Stimulated activated effector memory CD8-positive, alpha-beta T cell treated with anti-CD3 and anti-CD28 coated beads, Interleukin-12 subunit alpha, Interleukin-12 subunit beta, amount 100 ng/mL, for 72 hours (primary cell): ENCODE data around the gene HAGH.

ENCODE experiments used
- ATAC-seq: fragments of 150-1000 bp; cut with Tn5 transposase; 2 replicates; pipeline ENCODE4 v1.10.0; 2021
- DNase-seq, 2 donors: peaks; one replicate each; pipeline ENCODE4 v3.0.0; 2021 to 2022; ENCODE audit warnings: low spot score in 2 of 2
- H3K27ac Mint-ChIP-seq: one replicate; pipeline ENCODE4 v1.8.0; 2022; ENCODE audit warnings: mild to moderate bottlenecking, mixed read lengths
- H3K36me3 Mint-ChIP-seq: one replicate; pipeline ENCODE4 v1.8.0; 2022; ENCODE audit warnings: mild to moderate bottlenecking, mixed read lengths
- H3K4me1 Mint-ChIP-seq: one replicate; pipeline ENCODE4 v1.8.0; 2022; ENCODE audit warnings: mixed read lengths
- H3K4me3 Mint-ChIP-seq: one replicate; pipeline ENCODE4 v1.8.0; 2022; ENCODE audit warnings: mild to moderate bottlenecking, mixed read lengths
- H3K9me3 Mint-ChIP-seq: one replicate; pipeline ENCODE4 v1.8.0; 2022; ENCODE audit warnings: mixed read lengths

The HAGH gene

DNA sequence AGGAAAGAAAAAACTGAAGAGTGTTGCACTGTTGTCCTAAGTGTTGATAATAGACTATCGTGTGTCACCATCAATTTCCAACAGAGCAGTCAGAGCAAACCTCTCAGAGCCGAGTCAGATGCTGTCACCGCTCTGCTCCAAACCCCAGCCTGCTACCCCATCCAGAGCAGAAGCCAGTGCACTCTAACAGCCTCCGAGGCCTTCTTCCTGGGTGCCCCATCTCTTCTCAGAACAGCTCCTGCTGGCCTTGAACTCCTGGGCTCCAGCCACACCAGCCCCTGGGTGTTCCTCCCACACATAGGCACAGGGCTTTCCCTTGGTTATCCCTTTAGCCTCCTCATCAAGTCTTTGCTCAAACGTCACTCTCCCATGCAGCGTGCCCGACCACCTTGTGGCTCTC is 24.4 kb upstream of the HAGH start:
- H3K4me1 Mint-ChIP-seq = peaks cover 15% of the 10 kb centered on the region
- H3K4me3 Mint-ChIP-seq = no peak overlapping the region
- H3K9me3 Mint-ChIP-seq = no peaks in the 10 kb centered on the region
- no peak overlapping the region for H3K27ac Mint-ChIP-seq
- ATAC-seq (no peak), DNase-seq (no peak)
- no peaks in the 10 kb centered on the region for H3K36me3 Mint-ChIP-seq

DNA sequence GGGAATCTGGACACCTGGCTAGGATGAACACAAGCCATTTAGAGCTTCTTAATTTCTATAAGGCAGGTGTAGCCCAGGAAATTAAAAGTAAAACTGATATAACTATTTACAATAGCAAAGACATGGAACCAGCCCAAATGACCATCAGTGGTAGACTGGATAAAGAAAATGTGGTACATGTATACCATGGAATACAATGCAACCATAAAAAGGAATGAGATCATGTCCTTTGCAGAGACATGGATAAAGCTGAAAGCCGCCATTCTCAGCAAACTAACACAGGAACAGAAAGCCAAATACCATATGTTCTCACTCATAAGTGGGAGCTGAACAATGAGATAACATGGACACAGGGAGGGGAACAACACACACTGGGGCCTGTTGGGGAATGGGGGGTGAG is 19.8 kb upstream of the HAGH start:
- Mint-ChIP-seq H3K4me1 (no peaks in the 10 kb centered on the region), H3K36me3 (no peaks in the 10 kb centered on the region), H3K9me3 (no peaks in the 10 kb centered on the region), H3K27ac (no peak overlapping the region), H3K4me3 (no peak overlapping the region)
- DNase-seq (no peak), ATAC-seq (no peak)

DNA sequence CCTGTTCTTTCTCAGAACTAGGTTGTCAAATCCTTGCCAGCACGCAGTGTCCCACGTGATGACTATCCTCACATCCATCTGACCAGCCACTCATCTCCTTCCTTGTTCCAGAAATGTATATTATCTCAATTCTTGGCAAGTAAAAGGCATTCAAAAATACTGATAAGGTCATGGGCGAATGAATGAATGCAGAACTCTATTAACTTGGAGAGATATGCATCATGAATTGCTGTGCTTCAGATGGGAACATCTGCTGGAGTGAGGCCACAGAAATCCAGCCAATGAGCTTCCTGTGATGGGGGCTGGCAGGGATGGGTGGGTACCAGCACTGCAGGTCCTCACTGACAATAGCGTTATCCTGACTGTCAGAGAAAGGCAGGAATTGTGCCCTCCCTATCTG is 19.4 kb upstream of the HAGH start:
- Mint-ChIP-seq H3K9me3 (no peaks in the 10 kb centered on the region), H3K4me1 (no peaks in the 10 kb centered on the region), H3K36me3 (no peaks in the 10 kb centered on the region), H3K4me3 (no peak overlapping the region), H3K27ac (no peak overlapping the region)
- ATAC-seq = no peak
- DNase-seq = no peak

DNA sequence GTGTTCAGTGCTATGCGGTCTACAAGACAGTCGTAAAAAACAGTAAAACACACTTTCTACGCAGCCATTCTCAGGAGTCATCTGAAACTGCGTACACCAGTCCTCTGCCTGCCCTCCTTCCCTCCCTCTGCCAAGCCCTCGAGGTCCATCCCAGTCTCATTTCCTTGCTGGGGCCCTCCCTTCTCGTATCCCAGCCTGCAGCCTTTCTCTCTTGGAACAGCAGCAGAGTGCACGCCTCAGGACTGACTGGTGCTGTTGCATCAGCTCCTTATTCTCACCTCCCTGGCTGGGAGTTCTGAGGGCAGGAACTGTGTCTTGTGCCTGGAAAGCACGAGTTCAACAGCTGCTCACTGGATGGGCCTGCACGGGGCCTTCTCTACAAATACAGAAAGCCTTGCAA is 12.9 kb upstream of the HAGH start:
- DNase-seq (no peak), ATAC-seq (no peak)
- Mint-ChIP-seq H3K9me3 (no peaks in the 10 kb centered on the region), H3K4me3 (no peak overlapping the region), H3K4me1 (no peaks in the 10 kb centered on the region), H3K27ac (no peak overlapping the region), H3K36me3 (peaks cover 5% of the 10 kb centered on the region)

DNA sequence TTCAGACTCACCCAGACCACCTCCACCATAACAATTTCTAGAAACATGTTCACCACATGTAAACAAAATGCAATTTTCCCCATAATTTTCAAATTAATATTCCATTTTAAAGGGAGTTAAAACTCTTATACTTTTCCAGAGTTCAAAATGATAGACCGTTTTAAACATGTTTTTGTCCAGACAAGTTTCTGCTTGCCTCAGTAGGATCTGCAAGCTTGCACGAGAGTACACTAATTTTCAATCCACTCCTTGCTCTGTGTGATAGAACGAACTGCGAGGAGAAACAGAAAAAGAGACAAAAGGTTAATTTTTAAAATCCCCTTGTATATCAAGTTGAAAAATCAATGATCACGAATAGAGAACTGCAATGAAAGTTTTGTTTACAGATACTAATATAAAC is 7.5 kb upstream of the HAGH start:
- no peaks in the 10 kb centered on the region for H3K9me3 Mint-ChIP-seq
- no peak overlapping the region for H3K4me3 Mint-ChIP-seq
- peak overlapping the region; percentile 17 for H3K27ac Mint-ChIP-seq
- peaks cover 5% of the 10 kb centered on the region for H3K4me1 Mint-ChIP-seq
- peaks cover 18% of the 10 kb centered on the region for H3K36me3 Mint-ChIP-seq
- no peak for ATAC-seq
- no peak for DNase-seq

DNA sequence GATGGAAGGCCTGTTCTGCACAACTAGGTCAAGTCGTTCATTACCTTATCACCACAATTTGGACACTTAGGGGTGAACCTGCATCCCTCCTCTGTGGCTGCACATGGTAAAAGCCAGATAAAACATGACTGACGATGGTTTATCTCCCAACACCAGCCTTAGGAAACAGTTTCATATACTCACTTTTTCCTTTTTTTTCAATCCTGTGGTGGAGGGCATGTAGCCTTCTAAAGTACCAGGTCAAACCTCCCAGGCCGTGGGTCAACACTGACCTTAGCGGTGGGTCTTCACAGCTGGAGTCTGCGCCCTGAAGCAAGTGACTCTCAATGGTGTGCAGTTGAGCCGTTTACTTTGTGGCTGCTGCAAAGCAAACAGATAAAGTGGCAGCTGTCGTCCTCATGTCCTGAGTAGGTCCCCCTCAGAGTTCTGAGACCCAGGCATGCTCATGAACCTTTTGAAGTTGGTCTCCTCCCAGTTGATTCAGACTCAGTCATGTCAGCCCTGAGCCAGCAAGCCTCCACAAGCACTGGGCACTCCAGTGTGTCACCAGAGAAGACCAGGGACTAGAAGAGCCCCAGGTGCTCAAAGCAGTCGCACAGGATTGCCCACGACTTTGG is 6.3 kb upstream of the HAGH start:
- no peak for ATAC-seq
- DNase-seq = no peak
- H3K36me3 Mint-ChIP-seq = peaks cover 17% of the 10 kb centered on the region
- H3K4me3 Mint-ChIP-seq = no peak overlapping the region
- peaks cover 6% of the 10 kb centered on the region for H3K4me1 Mint-ChIP-seq
- H3K27ac Mint-ChIP-seq = no peak overlapping the region
- H3K9me3 Mint-ChIP-seq = no peaks in the 10 kb centered on the region

DNA sequence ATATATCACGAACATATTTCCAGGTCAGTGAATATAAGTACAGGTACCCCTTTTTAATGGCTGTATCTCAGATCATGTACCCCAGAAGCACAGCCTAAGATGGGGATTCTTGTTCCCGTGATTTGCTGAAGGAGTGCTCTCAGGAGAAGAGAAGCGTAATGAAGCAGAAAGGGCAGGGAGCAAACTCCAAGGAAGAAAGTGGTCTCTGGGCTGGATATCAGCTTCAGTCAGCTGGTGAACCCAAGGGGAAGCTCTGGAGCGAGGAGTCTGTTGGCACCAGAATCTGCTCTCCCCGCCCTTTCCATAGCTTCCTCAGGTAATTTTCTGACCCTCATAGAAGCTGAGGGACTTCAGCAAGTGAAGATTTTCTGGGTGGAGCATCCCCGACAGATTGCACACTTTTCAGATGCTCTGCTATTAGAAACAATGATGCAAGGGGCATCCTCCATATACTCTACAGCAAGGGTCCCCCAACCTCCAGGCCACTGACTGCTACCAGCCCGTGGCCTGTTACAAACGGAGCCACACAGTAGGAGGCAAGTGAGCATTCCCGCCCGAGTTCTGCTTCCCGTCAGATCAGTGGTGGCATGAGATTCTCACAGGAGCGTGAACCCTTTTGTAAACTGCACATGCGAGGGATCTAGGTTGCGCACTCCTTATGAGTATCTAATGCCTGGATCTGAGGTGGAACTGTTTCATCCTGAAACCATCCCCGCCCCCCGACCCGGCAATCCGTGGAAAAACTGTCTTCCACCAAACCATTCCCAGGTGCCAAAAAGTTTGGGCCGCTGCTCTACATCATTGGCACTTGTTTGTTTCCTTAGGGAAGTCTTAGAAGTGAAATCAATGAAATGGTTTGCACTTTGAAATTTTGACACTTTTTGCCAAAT is 4.8 kb upstream of the HAGH start:
- ATAC-seq = no peak
- no peaks in the 10 kb centered on the region for H3K9me3 Mint-ChIP-seq
- H3K36me3 Mint-ChIP-seq = peaks cover 30% of the 10 kb centered on the region

DNA sequence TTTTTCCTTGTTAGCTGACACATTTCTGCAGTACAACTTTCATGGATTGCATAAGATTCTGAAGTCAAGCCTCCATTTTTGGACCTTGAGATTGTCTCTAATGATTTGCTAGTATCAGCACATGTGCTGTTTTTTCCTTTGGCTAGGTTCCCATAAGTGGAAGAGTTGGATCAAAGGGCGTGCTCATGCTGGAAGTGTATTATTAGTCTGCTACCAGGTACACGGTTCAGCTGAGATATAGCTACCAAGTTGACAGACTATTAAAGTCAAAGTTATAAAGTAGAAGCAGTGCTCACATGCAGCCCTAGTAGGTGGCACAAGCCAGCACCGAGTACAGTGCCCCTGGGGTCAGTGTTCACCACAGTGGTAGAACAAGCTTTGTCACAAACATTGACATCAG is 3.6 kb upstream of the HAGH start:
- H3K9me3 Mint-ChIP-seq = no peaks in the 10 kb centered on the region
- ATAC-seq (no peak), DNase-seq (no peak)
- H3K36me3 Mint-ChIP-seq = peaks cover 30% of the 10 kb centered on the region
- no peak overlapping the region for H3K27ac Mint-ChIP-seq
- no peak overlapping the region for H3K4me3 Mint-ChIP-seq
- H3K4me1 Mint-ChIP-seq = peaks cover 14% of the 10 kb centered on the region

More for the DNA sequence above, 4.8 kb upstream of the HAGH start:
- DNase-seq = no peak
- Mint-ChIP-seq H3K4me3 (no peak overlapping the region), H3K4me1 (peaks cover 14% of the 10 kb centered on the region), H3K27ac (no peak overlapping the region)

DNA sequence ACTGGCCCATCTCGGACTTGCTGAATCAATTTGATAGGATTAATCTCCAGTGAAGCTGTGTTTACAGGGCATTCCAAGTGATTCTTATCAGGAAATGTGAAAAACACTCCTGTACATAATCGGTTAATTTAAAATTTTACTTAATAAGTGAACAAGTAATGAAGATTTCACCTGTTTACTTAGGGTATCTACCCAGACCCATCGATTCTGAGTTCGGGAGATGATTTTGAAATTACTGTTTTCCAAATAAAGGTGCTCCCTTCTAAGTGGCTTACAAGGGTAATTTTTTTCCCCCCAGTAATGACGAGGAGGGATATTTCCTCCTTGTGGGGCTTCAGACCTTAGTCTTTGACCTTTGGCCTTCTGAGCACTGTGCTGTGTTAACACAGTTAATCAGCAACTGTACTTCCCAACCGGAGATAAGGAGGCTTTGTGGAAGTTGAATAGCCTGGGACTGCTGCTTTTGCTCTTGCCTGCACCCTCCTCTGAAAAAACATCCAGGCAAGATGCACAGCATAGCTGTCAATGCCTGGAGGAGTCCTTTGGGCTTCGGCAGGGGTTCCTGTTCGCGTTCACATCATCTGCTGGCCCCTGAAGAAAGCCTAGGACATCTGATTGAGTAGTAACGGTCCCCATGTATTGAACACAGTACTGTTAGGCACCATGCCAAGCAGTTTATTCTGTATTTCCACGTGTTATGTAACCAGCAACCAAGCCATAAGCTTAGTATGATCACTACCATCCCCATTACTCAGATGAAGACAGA is 2.2 kb upstream of the HAGH start:
- DNase-seq (no peak), ATAC-seq (no peak)
- peaks cover 30% of the 10 kb centered on the region for H3K36me3 Mint-ChIP-seq
- no peak overlapping the region for H3K27ac Mint-ChIP-seq
- H3K9me3 Mint-ChIP-seq = no peaks in the 10 kb centered on the region
- H3K4me1 Mint-ChIP-seq = peaks cover 25% of the 10 kb centered on the region
- peak overlapping the region; percentile 90 for H3K4me3 Mint-ChIP-seq

DNA sequence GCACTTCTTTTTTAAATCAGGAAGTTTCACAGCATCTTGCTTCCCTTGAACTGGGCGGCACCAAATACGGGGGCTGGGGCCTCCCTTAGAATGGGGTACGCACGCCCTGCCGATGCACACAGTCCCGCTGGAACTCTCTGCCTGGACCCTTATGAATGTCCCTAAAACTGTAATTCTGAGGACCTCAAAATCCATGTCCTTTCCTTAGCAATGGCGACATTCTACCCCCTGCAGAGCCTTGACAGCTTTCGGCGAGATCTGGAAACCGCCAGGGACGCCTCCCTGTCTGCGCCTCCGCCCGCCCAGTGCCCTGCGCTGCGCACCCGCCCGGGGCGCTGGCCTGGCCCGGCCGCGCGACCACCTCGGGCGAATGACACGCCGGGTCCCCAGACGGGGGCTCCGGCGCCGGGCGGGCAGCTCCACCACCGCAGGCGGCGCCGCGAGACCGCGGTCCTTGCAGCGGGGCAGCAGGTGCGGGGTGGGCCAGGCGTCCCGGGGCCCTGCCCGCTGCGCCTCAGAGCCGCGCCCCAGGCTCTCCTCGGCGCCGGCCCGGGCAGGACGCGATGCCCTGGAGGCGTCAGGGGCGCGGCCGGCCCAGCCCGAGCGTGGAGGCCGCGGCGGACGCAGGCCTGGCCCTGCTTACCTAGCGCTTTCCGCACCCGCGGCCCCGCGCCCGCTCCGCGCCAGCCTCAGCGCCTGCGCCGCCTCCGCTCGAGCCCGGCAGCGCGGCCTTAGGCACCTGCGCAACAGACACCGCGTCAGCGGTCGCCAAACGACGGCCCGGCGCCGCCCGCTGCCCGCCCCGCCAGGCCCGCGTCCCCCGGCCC is 548 bp downstream of the HAGH start:
- peaks cover 27% of the 10 kb centered on the region for H3K4me1 Mint-ChIP-seq
- H3K36me3 Mint-ChIP-seq = peaks cover 33% of the 10 kb centered on the region
- H3K9me3 Mint-ChIP-seq = no peaks in the 10 kb centered on the region
- H3K4me3 Mint-ChIP-seq = peak overlapping the region; percentile 90
- peak overlapping the region; percentile 93 for H3K27ac Mint-ChIP-seq
- ATAC-seq = peak; percentile 83
- peak in 1 of 2 donors; percentile 59 for DNase-seq

DNA sequence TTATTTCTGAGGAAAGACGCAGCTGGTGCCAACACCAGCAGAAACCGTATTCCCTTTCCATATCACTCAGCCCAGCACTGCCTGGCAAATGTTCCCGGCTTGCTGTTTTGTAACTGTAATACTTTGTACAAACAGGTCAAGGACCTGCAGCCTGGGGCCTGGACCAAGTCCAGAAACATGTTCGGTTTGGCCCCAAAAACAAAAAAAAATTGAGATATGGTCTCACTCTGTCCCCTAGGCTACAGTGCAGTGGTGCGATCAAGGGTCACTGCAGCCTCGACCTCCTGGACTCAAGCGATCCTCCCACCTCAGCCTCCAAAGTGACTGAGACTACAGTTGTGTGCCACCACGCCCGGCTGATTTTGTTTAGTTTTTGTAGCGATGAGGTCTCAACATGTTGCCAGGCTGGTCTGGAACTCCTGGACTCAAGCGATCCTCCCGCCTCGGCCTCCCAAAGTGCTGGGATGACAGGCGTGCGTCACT is 1.2 kb downstream of the HAGH start:
- Mint-ChIP-seq H3K9me3 (no peaks in the 10 kb centered on the region), H3K36me3 (peaks cover 27% of the 10 kb centered on the region), H3K4me1 (peaks cover 27% of the 10 kb centered on the region), H3K27ac (no peak overlapping the region), H3K4me3 (peak overlapping the region; percentile 65)
- ATAC-seq (no peak), DNase-seq (no peak)

DNA sequence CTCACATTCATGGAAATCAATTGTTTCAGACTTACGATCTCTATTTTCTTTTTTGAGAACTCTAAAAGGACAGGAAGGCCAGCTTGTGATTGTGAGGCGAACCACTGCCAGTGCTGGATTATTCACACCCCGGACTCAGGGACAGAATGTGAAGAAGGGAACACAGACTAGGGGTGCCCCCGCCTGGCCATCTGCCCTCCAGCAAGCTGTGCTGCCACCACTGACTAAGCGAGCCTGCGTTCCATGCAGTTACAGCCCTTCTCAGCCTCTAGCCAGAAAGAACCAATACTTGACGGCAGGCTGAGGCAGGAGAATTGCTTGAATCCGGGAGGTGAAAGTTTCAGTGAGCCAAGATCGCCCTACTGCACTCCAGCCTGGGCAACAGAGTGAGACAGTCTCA is 2.8 kb downstream of the HAGH start:
- Mint-ChIP-seq H3K9me3 (no peaks in the 10 kb centered on the region), H3K4me1 (peaks cover 21% of the 10 kb centered on the region), H3K36me3 (peaks cover 26% of the 10 kb centered on the region), H3K4me3 (peak overlapping the region; percentile 65), H3K27ac (peak overlapping the region; percentile 37)
- ATAC-seq = no peak
- DNase-seq = no peak

DNA sequence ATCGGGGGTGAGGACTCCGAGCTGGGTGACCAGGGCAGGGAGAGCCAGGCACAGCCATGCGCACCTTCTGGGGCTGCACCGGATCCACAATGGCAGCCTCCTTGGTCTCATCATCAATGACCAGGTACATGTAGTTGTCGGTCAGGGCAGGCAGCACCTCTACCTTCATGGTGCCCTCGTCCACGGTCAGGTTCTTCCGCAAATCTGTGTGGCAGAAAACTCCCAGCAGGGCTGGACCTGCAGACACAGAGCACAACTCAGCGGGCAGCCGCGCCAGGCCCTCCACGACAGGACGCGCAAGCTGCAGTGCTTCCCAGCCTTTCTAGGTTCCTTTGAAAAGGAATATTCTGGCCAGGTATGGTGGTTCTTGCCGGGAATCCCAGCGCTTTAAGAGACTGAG is 3.8 kb downstream of the HAGH start:
- ATAC-seq (no peak), DNase-seq (no peak)
- peaks cover 22% of the 10 kb centered on the region for H3K36me3 Mint-ChIP-seq
- no peaks in the 10 kb centered on the region for H3K9me3 Mint-ChIP-seq
- no peak overlapping the region for H3K27ac Mint-ChIP-seq
- H3K4me1 Mint-ChIP-seq = peaks cover 19% of the 10 kb centered on the region
- no peak overlapping the region for H3K4me3 Mint-ChIP-seq

DNA sequence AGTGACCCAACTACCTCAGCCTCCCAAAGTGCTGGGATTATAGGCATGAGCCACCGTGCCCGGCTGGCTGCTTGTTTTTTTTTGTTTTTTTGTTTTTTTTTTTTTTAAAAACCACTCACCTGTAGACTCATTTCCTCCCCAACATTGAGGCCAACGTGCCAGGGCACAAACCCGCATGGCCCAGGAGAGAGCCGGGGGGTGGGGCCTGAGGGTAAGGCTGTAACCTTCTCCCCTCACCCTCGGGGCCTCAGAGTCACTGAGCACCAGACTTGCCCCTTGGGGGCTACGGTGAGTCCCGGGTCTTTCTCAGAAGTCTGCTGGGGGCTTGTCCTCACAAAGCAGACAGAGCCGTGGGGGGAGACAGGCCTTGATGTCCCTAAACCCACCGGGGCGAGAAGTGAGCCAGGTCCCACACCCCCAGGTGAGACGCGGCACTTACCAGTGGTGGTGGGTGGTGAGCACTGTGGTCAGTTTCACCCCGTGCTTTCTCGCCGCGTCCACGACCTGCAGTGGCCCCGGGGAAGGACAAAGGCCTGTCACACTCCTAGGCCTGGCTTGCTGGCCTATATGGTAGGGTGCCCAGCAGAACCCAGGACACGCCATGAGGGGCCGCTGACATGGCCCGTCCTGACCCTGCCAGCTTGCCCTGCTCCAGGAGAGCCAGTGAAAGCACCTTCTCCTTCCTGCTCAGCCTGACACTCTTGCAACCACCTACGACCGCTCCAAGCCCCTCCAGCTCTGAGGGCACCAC is 4.6 kb downstream of the HAGH start:
- no peak overlapping the region for H3K27ac Mint-ChIP-seq
- DNase-seq (no peak), ATAC-seq (no peak)
- peaks cover 15% of the 10 kb centered on the region for H3K36me3 Mint-ChIP-seq
- no peaks in the 10 kb centered on the region for H3K9me3 Mint-ChIP-seq
- no peak overlapping the region for H3K4me3 Mint-ChIP-seq
- H3K4me1 Mint-ChIP-seq = peaks cover 19% of the 10 kb centered on the region
